Activated T-cell treated with anti-CD3 and anti-CD28 coated beads for 4 hours (primary cell): ENCODE measurements around the gene UBE2L5.
A peak's percentile ranks its signal among the peaks of the same experiment; 100 is the strongest.

Source experiments
- DNase-seq: peaks from one replicate; pipeline ENCODE4 v3.0.0-alpha.2; 2020

The UBE2L5 gene

DNA sequence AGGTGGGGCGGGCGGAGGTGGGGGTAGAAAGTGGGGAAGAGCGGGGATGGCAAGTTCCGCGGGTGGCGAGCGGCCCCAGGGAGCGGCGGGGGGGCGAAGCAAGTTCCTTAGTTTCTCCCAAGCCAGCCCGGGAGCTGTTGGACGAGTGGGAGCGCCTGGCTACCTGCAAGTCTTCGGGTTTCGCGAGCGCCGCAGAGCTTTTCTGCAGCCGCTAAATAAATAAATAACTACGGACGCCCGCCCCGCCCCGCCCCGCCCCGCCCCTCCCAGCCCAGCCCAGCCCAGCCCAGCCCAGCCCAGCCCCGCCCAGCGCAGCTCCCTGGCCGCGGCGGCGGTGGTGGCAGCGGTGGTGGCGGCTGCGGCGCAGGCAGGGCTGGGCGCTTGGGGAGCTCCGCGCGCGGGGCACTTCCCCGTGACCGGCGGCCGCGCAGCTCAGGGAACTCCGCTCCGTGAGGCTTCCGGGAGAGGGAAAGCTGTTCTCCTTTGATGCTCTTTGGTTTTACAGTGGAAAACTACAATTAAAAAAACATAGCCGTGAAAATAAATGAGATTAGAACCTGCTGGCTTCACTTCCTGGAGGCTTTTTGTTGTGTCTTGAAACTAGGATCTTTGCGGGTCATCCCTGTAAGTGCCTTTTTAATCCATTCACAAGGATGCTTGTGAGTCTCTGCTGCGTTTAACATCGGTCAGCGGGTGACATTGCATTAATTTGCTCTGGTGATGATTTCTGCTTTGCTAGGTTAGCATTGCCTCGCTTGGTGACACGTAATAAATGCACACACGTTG, at the start of gene UBE2L5:
TSS of gene UBE2L5 (plus strand) at position 440 of the 786 bp plus-strand sequence. CDS start 5,498 bp downstream, outside the sequence.
- DNase-seq = no peak

DNA sequence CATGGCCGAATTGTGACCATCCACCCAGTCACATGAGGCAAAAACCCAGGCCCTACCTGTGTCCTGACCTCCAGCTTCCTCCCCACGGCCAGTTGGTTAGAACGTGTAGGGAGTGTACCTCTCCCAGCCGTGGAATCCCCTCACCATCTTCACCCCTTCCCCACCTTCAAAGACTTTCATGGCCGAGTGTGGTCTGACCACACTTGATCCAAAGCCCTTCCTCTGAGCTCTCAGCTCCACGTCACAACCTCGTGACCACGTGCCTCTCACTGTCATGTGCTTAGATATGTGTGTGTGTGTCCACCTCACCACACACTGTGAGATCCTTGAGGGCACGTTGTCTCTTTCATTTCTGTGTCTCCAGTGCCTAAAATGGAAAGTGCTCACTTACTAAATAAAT, 48.6 kb upstream of the UBE2L5 start:
- DNase-seq = peak; percentile 25

DNA sequence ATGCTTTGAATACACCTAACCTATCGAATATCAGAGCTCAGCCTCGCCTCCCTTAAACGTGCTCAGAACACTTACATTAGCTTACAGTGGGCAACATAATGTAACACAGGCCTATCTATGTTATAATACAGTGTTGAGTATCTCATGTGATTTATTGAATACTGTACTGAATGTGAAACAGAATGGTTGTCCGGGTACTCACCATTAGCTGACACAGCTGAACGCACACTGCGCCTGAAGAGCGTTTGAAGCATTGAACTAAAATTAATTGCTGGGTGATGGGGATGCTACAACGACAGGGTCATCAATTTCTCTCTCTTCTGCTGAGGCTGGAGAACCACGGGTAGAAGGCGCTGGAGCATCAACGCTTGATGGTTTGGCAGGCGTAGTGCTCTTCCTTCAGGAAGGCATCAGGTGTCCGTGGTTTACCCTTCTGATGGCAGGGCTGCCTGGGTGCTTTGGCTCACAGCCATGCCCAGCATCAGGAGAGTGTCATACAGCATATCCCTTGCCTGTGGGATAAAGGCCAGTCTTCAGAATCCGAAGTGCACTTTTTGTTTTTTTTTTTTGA, 46.9 kb upstream of the UBE2L5 start:
- DNase-seq = no peak

DNA sequence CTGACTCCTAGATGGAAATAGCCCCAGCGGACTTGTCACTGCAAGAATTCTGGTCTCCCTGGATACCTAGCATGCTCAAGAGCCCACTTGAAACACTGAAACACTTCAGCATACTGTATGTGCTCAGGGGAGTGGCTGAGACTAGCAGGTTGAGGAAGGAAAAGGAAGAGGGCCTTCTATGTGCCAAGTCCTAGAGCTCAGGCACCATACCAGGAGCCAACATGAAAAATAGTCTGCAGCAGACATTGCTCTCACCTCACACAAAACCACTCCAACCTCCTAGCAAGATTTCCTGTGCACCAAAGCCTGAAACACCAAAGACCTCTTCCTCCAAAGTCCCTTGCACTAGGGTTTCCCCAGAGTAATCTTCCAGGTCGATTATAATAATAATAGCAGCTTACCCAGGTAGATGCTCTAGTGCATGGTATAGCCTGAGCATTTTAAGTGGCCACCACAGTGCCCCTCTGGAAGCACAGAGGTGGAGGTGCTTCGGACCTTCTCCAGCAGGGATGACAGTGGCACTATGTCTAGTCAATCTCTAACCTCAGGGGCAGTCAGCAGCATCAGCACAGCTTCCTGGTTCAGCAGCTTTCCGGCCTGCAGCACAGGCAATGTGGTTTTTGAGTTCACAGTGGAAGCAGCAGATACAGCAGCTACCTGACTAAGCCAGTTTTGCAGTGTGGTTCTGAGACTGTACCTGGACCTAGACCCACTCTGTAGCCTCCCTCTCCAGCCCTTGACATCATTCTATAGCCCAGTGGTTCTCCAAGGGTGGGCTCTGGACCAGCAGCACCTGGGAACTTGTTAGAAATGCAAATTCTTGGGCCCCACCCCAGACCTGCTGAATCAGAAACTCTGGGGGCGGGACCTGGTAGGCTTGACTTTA, 45.6 kb upstream of the UBE2L5 start:
- DNase-seq = peak; percentile 38

DNA sequence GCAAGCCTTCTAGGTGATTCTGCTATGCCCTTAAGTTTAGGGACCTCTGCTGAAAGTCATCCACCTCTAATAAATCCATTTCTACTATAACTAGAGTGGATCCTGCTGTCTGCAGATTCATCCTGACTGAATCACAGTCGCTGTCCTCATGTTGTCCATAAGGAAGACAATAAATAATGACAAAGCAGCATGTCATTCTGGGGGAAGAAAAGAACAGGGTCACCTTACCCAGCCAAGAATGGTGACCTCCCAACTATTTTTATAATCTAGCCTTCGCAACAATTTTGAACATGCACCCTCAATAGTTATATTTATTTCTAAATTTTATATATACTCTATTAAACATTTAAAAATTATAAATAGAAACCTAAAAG, 45.0 kb upstream of the UBE2L5 start:
- no peak for DNase-seq

DNA sequence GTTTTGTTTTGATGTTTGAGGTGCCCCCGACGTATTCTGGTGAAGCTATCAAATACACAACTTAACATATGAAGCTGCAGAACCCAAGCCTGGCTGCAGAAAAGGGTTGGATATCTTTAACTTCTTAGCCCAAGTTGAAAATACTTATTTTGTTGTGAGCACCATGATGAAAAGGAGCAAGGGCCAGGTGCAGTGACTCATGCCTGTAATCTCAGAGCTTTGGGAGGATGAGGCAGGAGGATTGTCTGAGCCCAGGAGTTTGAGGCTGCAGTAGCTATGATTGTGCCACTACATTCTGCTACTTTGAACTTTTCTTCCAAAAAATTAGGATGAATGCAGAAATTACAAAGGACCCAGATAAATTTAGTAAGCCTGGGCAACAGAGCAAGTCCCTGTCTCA, 44.1 kb upstream of the UBE2L5 start:
- DNase-seq = no peak

DNA sequence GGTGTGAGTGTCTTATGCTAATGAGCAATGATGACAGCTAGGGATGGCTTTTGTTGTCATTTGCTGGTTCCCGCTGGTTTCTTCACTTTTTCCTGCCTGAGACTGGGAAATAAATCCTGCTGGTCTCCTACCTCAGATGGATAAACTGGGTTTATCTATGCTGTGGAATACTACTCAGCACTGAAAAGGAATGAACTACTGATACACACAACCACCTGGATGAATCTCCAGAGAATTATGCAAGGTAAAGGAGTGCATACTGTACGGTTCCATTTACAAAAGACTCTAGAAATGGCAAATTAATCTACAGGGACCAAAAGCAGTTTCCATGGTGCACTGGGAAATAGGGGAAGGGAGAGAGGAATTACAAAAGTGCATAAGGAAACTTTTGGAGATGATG, 41.2 kb upstream of the UBE2L5 start:
- no peak for DNase-seq

DNA sequence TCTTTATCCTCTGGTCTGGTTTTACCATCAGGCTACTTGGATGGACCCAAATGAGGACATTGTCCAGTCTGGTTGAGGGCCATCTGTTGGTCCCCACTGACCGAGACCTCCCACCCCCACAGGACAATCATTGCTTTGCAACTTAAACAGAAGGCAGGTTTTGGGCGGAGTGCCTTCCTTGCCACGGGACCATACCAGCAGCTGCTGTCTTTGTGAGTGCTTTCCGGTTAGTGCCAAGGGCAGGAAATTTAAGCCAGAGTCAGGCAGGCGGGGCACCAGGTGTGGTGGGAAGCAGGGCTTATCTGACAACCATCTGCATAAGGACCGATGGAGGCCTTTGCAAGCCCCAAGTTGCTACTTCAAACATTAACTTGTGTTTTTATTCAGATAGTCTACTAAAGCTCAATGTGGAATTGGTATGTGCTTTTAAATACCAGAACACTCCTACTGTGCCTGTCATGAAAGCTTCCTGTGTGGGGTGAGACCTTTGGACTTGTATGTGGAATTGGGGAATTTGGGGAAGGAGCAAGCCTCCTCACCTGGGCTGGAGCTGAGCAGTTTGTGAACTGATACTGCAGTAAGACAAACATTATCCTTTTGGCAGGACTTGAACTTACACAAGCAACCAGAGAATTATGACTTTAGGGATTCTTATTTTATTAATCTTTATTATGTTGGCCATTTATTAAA, 39.3 kb upstream of the UBE2L5 start:
- DNase-seq = no peak

DNA sequence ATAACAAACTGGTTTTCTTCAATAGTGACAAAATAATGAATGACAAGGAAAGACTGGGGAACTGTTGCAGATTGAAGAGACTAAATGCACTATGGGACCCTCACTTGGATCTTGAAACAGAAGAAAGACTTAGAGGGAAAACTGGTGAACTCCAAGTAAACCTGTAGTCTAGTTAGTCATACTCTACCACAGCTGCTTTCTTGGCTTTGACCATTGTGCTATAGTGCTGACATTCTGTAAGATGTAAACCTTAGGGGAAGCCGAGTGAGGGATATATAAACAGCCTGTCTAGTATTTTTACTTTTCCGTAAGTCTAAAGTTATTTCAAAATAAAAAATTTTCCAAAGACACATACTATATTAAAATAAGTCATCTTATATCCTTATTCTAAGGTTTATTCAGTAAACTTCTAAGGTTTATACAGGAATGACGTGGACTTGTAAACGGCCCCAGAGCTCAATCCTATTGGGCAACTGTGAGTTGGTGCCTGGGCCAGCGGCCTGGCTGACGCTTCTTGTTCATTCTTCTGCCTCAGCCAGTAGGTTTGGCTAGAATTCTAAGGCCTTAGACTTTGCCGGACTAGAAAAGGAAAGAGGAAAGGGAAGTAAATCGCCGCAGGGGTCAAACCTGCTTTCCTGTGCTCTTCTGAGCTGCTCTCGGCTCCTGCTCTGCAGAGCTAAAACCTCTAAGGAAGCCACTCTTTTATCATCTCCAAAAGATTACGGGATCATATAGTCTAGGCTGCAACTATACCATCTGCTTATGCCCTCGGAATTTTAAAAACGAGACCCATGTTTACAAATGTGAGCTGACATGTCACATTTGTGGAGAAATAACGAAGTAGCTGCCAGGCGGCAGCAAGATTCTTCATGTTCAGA, 33.6 kb upstream of the UBE2L5 start:
- no peak for DNase-seq

DNA sequence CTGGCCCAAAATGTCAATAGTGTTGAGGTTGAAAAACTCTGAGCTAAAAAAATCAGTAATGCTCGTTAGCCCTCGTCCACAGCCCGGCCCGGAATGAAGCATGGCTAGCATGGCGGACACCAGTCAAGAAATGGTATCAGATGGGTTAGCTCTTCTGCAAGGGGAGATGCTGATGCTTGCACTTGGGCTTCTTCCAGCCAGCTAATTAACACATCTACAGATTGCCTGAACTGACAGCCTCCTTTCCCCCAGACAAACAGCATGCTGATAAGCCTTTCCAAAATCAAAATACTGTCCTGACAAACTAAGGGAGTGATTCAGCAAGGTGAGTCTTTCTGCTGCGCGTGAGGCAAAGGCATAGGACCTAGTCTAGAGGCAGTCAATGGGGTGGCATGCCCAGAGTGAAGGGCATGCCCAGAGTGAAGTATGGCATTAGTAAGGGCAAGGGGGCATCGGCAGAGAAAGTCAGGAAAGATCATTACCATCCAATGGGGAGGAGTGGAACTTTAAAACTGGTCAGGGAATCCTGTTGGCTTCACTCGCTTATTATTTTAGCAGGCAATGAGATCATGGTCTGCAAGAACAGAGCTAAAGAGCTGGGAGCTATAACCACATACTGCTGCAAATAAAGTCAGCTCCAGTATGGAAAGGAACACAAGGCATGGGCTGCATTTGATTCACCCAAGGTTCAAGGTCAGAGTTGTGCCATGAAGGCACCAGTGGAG, 30.2 kb upstream of the UBE2L5 start:
- DNase-seq = no peak

DNA sequence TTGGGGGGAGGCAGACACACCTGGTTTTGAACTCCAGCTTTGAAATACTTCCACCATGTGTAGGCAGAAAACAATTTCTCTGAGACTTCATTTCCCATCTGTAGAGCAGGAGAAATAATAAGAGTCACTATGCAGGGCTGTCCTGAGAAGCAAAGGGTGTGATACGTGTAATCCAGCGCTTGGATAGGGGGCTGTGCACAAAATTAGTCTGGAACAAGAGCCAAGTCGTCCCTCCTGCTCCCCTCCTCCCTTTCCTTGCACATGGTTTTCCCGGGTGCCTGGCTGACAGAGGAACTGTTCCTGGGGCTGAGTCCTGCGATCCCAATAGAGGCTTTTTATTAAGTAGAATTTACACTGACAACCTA, 29.6 kb upstream of the UBE2L5 start:
- DNase-seq = no peak

DNA sequence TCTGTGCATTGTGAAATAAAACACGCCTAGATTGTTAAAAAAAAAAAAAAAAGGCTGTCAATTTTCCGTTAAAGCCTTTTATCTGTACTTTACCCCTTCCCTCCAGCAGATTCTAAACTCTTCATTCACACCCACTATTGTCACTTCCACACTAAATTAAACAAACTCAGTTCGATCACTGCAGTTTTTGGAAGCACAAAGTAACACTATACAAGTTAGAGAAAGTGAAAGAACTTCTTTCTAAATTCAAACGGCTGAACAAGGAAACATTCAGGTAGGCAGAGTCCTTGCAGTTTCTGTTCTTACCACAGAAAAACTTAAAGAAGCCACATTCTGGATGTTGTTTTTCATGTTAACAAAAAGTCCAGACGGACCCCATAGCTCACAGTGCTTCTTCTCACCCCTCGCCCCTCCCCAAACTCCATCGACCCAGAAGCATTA, 27.5 kb upstream of the UBE2L5 start:
- DNase-seq = no peak

DNA sequence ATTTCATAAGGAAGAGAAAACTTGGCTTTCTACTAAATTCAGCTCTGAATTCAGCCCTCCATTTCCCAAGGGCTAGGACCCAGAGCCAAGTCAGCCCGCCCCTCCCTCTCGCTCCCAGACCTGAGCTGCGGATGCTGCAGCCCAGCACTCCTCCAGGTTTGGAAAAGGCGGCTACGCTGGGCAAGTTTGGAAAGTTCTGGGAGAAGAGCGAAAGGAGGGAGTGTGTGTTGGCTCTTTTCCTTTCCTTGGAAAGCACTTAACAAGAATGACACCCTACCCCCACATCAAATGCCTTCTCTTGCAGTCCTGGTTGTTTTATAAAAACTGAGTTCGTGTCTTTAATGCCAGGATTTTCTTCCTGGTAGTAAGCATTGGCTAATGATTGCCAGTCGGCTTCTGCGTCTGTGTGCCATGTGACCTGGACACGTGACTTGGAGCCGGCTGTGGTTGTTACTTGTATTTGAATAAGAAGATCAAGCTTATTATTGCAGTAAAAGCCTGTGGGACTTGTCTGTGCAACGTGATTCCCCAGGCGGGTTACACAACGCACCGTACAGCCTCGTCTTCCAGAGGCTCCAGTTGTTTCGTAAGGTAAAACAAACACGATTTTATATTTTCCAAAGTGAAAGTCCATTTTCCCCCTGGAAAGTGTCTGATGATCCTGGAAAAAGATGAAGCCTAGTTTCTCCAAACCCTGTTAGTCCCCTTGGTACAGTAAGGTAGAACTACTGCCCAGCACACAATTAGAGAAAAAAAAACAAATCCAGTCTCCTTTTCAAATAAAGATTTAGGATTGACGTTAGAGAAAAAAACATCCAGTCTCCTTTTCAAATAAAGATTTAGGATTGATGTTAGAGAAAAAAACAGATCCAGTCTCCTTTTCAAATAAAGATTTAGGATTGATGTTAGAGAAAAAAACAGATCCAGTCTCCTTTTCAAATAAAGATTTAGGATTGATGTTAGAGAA, 26.8 kb upstream of the UBE2L5 start:
- peak; percentile 47 for DNase-seq

DNA sequence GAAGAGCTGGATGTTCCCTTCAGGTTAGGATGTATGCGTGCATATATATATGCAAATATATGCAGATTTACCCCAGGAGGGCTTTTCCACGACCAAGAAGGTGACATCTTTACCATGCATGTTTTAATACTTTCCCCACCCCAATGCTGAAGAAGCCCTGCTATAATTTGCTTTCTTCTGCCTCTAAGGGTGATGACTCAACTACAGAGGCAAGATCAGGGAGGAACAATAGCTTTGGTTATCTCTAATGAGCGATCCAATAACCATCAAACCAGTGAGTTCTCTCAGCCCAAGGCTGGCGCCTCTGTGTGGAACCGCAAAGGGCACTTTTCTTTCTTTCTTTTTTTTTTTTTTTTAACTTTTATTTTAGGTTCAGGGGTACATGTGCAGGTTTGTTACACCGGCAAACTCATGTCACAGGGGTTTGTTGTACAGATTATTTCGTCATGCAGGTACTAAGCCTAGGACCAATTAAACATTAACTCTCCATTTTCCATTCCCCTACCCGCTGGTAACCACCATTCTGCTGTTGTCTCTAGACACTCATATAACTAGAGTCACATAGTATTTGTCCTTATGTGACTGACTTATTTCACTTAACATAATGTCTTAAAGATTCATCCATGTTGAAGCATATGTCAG, 25.7 kb upstream of the UBE2L5 start:
- no peak for DNase-seq

DNA sequence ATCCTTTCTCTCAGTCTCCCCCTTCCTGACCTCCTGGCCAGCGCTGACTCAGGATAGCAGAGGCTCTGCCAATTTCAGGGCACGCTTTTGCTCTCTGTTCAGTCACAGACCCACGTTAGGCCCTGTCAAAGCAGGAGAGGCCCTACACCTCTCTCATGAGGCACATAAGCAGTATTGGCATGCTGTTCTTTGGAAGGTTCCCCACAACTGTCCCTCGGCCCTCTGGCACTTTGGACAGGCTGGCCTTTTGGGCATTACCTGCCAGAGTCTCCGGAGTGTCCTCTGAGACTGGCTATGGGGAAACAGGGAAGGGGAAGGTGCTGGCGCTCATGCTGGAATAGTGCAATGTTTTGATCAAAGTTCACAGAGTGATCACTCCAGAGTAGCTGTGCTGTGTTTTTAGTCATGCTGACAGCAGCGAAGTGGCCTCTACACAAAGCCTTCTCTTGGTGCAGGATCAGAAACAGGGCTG, 23.7 kb upstream of the UBE2L5 start:
- DNase-seq = no peak

DNA sequence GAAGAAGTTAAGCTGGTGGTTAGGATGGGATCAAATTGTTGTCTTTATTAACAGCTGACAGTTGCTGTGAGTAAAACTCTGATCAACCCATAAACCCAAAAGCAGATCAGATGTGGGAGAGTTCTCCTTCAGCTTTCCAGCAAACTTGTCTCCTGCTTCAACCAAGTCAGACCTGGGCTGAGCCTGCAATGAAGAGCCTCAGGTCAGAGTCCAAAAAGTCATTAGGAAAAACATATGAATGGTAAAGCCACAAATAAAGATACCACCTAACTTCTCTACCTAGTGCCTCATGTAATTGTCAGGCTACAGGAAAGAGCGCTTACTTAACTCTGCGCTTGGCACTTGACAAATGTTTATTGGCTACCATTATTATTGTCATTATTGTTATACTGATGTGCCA, 21.9 kb upstream of the UBE2L5 start:
- DNase-seq = no peak

DNA sequence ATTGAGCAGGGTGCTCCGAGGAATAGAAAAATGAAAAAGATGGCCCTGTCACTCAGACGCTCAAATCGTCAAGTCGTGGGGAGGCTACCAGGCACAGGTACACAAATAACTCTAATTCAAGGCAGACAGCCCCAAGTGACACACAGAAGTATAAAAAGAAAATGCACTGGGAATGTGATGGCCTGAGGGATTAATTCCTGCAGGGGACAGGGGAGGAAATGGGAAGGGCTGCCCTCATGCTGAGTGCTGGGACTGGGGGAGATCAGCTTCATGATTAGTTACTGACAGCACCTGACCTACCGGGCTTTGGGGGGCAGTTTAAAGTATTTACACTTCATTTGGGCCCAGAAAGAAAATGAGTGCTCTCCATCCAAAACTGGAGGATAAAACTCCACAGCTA, 20.9 kb upstream of the UBE2L5 start:
- DNase-seq = no peak

DNA sequence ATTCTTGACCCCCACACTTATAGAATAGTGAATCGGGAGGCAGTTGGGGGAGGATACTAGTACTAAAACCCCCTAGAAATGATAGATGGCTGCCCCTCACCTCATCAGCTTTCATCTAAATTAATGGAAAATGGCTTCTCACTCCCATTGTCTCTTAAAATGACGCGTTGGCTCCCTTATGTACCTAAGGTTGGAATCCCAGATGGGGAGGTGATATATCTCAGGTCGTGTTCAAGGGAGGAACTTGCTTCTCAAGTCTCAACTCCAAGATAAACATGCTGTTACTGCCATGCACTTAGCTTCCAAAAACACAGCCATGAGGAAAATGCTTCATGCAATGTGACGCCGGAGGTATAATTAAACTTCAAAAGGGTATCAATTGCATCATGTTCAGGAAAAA, 18.8 kb upstream of the UBE2L5 start:
- no peak for DNase-seq

DNA sequence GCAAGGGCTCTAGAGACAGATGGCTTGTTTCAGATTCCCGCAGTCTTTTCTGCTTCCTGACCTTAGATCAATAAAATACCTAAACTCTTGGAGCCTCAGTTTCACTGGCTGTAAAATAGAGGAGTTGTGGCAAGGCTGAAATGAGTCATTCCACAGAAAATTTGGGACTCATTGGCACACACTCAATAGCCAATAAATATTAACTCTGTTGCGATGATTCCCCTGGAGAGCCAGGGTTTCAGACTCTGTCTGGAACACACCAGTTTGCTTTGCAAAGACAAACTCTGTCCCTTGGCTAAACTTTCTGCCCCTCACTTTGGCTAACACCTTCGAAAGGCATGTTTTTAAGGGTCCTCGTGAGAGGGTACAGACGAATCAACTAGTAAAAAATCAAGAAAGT, 18.1 kb upstream of the UBE2L5 start:
- DNase-seq = no peak
